Epithelial cell of umbilical artery (primary cell): ENCODE measurements around the gene CTXN1. TPM values are rescaled to one million over a fixed set of nuclear protein-coding genes. Genes with fewer than 3 reads are reported as not detected.

ENCODE experiments used
- total RNA-seq: library from RNA; depleted of rRNA; stranded (reverse); fragments of >200 nt; gene quantifications from 2 replicates; pipeline ENCODE4 v1.2.3, GENCODE V29; 2014

Gene CTXN1
- 4.1 and 12.3 TPM in 2 replicates for total RNA-seq

DNA sequence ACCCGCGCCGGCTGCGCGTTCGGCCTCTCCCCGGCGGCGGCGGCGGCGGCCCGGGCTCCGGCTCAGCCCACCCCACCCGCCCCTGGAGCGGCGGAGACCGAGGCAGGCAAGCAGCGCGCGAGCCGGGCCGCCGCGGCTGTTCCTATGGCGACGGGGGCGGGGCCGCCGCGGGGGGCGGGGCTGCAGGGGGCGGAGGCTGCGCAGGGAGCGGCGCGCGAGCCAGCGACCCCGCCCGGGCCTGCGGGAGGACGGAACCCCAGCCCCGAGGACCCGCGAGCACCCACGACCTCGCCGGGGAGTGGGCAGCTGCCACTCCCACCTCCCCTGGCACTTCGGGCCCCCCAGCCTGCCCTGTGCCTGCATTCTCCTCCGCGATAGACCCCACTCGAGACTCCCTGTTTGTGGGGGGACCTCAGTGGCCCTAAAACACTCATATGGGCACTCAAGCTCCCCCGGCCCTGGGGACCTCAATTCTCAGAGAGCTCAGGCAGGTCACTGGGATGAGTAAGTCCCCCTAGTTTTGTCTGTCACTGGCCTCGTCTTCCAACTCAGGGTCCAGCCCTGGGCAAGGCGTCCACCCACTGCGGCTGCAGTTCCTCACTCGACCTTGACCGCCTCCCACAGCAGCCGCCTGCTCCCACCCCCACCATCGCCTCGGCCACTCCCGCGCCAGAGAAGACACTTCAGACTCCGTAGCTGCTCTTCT lies at the start of gene CTXN1:
TSS of gene CTXN1 (minus strand) at position 115 of the 706 bp plus-strand sequence. CDS start 597 bp downstream, outside the sequence.

DNA sequence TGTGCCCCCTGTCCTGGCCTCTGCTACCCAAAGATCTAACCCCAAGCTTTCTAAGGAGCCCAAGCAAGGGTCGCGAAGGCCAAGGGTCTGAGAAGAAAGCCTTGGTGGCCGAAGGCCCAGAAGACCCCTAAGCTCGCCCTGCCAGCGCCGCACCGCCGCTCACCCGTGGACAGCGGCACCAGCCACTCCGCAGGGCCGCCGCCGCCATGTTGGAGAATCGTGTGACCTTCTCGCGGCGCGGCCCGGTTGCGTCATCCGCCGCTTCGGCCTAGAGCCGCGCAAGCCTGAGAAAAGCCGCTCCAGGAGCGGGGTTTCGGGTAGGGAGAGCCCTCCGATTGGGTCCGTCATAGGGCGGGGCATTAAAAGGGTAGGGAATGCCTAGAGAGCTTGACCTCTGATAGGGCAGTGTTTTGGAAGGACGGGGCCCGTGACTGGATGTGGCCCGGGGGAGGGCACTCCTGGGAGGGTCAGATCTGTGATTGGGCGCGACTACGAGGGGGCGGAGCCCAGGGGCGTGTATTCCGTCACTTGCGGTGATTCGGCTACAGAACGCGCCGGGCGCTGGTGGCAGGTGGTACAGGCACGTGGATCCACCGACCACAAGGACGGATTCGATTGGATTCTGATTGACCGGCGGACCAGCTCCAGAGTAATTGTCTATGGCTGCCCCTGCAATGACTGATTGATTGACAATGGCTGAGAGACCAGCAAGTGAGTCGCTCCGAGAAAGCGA lies 17.7 kb upstream of the CTXN1 start, which contains the start of gene TIMM44:
TSS of gene TIMM44 (minus strand) at position 223 of the 733 bp plus-strand sequence. CDS start at position 208, 15 bp downstream.

DNA sequence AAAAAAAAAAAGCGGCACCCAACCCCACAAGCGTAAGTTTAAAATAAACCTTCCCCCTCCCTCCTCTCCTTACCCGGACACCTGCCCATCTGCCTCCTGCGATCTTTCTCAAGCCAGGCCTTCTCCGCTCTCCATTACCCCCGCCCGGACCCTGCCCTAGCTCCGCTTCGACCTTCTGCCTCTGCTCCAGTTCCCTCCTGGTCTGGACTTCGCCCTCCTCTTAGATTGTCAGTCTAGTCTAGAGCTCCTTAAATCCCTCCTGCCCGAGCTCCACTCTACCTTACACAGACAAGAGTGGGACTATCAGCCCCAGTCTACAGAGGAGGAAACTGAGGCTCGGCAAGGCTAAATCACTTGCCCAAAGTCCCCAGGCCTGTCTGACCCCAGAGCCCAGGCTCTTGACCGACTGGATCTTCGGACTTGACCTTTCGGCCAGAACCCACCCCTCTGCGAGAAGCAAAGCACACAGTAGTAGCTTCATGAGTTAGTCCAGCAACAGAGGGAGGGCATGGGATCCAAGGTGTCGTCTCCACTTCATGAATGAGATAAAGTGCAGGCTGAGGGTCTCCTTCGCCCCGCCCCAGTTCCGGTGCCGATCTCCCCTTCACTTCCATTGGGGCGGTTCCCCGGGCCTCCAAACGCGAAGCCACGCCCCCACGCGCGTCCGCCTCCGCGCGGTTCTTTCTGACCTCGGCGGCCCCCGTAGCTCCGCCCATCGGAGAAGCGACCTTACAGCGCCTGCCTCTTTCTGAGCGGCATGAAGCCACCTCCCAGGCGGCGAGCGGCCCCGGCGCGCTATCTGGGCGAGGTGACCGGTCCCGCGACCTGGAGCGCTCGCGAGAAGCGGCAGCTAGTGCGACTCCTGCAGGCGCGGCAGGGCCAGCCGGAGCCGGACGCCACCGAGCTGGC lies 6.1 kb downstream of the CTXN1 start, which contains the start of gene SNAPC2:
TSS of gene SNAPC2 (plus strand) at position 729 of the 909 bp plus-strand sequence. CDS start at position 758, 29 bp downstream.

DNA sequence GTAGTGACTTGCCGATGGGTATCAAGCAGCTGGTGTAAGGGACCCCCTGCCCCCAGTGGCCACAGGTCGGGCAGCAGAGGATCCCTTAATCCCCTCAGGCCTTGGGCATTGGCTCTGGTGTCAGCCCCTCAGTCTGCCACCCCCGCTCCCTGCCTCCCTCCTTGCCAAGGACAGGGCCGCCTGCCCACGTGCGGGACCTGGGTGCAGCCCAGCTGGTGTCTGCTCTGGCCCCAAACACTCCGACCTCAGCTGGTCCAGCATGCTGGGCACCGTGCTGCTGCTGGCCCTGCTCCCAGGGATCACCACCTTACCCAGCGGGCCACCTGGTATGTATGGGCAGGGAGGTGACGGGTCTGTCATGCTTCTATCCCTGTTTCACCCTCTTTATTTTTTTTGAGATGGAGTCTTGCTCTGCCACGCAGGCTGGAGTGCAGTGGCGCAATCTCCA lies 11.3 kb downstream of the CTXN1 start, which contains the start of gene TGFBR3L:
TSS of gene TGFBR3L (plus strand) at position 233 of the 448 bp plus-strand sequence.

DNA sequence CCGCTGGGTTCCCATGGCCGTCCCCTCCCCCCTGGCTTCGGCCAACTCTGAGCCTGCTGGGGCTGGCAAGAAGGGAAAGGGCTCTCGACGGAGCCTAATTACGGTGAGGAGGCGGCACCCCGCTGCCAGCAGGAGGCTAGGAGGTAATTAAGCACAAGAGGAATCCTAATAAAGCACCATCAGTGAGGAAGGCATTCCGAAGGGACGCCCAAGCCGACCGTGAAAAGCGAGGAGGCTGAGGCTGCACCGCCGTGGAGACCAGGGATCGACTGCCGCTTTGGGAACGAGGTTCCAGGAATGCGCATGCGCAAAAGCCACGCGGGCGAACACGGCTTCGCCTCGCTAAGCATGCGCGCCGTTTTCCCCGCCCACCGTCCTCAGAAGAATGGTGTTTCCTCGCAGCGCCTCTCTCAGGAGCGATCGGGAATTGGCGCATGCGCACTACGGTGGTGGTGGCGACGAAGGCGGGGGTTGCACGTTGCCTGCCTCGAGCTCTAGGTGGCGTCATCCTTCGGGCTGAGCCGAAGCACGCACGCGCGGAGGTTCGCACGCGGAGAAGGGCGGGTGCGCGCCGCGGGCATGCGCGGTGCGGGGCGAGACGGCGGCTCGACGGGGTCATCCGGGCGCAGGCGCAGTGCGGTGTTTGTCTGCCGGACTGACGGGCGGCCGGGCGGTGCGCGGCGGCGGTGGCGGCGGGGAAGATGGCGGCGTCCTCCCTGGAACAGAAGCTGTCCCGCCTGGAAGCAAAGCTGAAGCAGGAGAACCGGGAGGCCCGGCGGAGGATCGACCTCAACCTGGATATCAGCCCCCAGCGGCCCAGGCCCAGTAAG lies 22.5 kb downstream of the CTXN1 start, which contains the start of gene MAP2K7:
TSS of gene MAP2K7 (plus strand) at position 634 of the 830 bp plus-strand sequence. CDS start at position 702, 68 bp downstream.

DNA sequence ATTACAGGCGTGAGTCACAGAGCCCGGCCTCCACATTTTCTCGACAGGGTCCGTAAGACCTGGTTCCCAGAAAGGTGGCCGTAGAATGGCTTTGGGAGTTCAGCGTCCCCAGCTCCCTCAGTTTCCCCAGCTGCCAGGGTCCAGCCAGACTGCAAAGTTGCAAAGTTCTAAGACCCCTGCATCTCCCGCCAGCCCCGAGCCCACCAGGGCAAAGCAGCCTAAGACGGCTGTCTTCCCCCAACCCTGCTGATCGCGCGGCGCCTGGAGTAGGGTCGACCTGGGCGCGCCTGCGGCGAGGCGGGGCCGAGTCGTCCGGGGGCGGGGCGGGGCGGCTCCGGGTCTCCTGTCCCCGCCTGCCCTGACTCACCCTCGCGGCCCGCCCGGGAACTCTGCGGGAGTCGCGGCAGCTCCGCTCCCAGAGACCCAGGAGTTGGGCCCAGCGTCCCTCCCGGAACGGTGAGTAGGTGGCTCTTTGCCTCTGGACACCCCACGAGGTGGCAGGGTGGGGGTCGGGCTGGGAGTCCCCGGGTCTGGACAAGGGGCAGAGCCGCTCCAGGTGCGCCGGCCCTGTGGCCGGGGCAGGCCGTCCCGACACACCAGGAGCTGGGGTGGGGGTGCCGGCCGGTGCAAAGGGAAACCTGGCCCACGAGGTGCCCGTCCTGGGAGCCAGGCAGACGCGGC lies 37.6 kb downstream of the CTXN1 start, which contains the start of gene LRRC8E:
TSS of gene LRRC8E (plus strand) at position 366 of the 681 bp plus-strand sequence. CDS start 7,094 bp downstream, outside the sequence.

Other genes starting within 250 kb of the CTXN1 start
- gene MCEMP1, start 249.0 kb downstream of the CTXN1 start, total RNA-seq, result not detected in 2 replicates
- 77.8 and 89.3 TPM in 2 replicates for gene TRAPPC5, start 245.3 kb downstream of the CTXN1 start, total RNA-seq
- gene FCER2, start 224.0 kb downstream of the CTXN1 start, total RNA-seq, result not detected in 2 replicates
- not detected in 2 replicates for gene CLEC4G, start 194.0 kb downstream of the CTXN1 start, total RNA-seq
- gene CD209, start 178.6 kb downstream of the CTXN1 start, total RNA-seq, result not detected in 2 replicates
- 0.97 TPM in 1 of 2 replicates, not detected in the other for gene CLEC4M, start 162.9 kb downstream of the CTXN1 start, total RNA-seq
- gene EVI5L, start 95.9 kb downstream of the CTXN1 start, total RNA-seq, result 8.8 and 11.0 TPM in 2 replicates
- not detected in 2 replicates for gene PRR36, start 51.7 kb downstream of the CTXN1 start, total RNA-seq
- 1.1 and 1.3 TPM in 2 replicates for gene LRRC8E, start 37.6 kb downstream of the CTXN1 start, total RNA-seq
- 8.4 and 11.6 TPM in 2 replicates for gene MAP2K7, start 22.3 kb downstream of the CTXN1 start, total RNA-seq
- 2.3 TPM in 1 of 2 replicates, not detected in the other for gene TGFBR3L, start 11.3 kb downstream of the CTXN1 start, total RNA-seq
- gene SNAPC2, start 5.8 kb downstream of the CTXN1 start, total RNA-seq, result 16.3 and 22.7 TPM in 2 replicates
- 58.4 and 65.6 TPM in 2 replicates for gene TIMM44, start 17.5 kb upstream of the CTXN1 start, total RNA-seq
- 25.7 and 38.0 TPM in 2 replicates for gene ELAVL1, start 79.5 kb upstream of the CTXN1 start, total RNA-seq
- gene CCL25, start 126.6 kb upstream of the CTXN1 start, total RNA-seq, result not detected in 2 replicates
- not detected in 2 replicates for gene FBN3, start 223.5 kb upstream of the CTXN1 start, total RNA-seq